Caco-2 (cell line): ENCODE results near the gene ACOXL. TPM values are rescaled to one million over a fixed set of nuclear protein-coding genes. Genes with fewer than 3 reads are reported as not detected.

ENCODE experiments used
- BruUV-seq: library from RNA; stranded (reverse); fragments of 400-500 nt; replicated peaks from 2 replicates; lab custom pipeline; 2021; lab: Mats Ljungman, UMichigan
- CTCF ChIA-PET: fragments of 300-600 bp; sonication (Branson Sonifier 250); formaldehyde crosslinking; loops from one replicate; lab custom pipeline; 2022; ENCODE audit warnings: antibody characterized with exemption; lab: Charles Lee
- POLR2A ChIA-PET: fragments of 300-600 bp; sonication (Branson Sonifier 250); formaldehyde crosslinking; loops from one replicate; lab custom pipeline; 2022; ENCODE audit warnings: antibody characterized with exemption; lab: Charles Lee
- DNase-seq, 2 experiments: peaks; one replicate each; pipeline versions ENCODE4 v3.0.0 to v3.0.0-alpha.2; 2020 to 2022
- H3K27me3 ChIP-seq: replicated peaks from 2 replicates; pipeline ENCODE4 v1.6.0; 2011; ENCODE audit warnings: low read length; ENCODE audit not compliant: control insufficient read depth, insufficient read depth
- H3K36me3 ChIP-seq: 2 replicates; pipeline ENCODE4 v1.5.1; 2011; ENCODE audit warnings: low read length; ENCODE audit not compliant: control insufficient read depth, insufficient read depth
- H3K4me1 ChIP-seq: fragments of 250-450 bp; sonication (Bioruptor Pico); 2 replicates; pipeline ENCODE4 v1.5.1; 2020; ENCODE audit warnings: mild to moderate bottlenecking
- H3K4me3 ChIP-seq: 2 replicates; pipeline ENCODE4 v1.5.1; 2011; ENCODE audit warnings: low read depth, mild to moderate bottlenecking, control low read depth, low read length
- H3K9me3 ChIP-seq: fragments of 250-450 bp; sonication (Bioruptor Pico); 2 replicates; pipeline ENCODE4 v1.5.1; 2020; ENCODE audit warnings: mild to moderate bottlenecking, moderate library complexity
- H3K27ac Mint-ChIP-seq: one replicate; pipeline ENCODE4 v1.8.0; 2022; ENCODE audit warnings: mixed read lengths; ENCODE audit not compliant: unreplicated experiment
- H3K27me3 Mint-ChIP-seq: one replicate; pipeline ENCODE4 v1.8.0; 2022; ENCODE audit warnings: mixed read lengths; ENCODE audit not compliant: insufficient read depth, unreplicated experiment
- H3K36me3 Mint-ChIP-seq: one replicate; pipeline ENCODE4 v1.8.0; 2022; ENCODE audit warnings: mild to moderate bottlenecking, mixed read lengths; ENCODE audit not compliant: insufficient read depth, unreplicated experiment
- H3K4me1 Mint-ChIP-seq: one replicate; pipeline ENCODE4 v1.8.0; 2022; ENCODE audit warnings: low read depth, mixed read lengths; ENCODE audit not compliant: unreplicated experiment
- H3K4me3 Mint-ChIP-seq: one replicate; pipeline ENCODE4 v1.8.0; 2022; ENCODE audit warnings: mild to moderate bottlenecking, moderate library complexity, mixed read lengths; ENCODE audit not compliant: unreplicated experiment
- H3K9me3 Mint-ChIP-seq: one replicate; pipeline ENCODE4 v1.8.0; 2022; ENCODE audit warnings: mixed read lengths; ENCODE audit not compliant: unreplicated experiment
- CTCF ChIP-seq, 2 experiments: fragments of 200-600 bp in 1 of 2; IDR thresholded peaks; 1 replicate in 1 of 2; 2 replicates in 1 of 2; pipeline versions ENCODE4 v1.5.1 to v1.8.0; 2011 to 2022; ENCODE audit warnings: antibody characterized with exemption in 1 of 2, control low read depth in 1 of 2, inconsistent platforms in 1 of 2, low read depth in 1 of 2, low read length in 1 of 2, mild to moderate bottlenecking in 1 of 2, moderate library complexity in 1 of 2; ENCODE audit not compliant: insufficient read depth in 1 of 2, severe bottlenecking in 1 of 2, unreplicated experiment in 1 of 2
- intact Hi-C: fragments of 100-400 bp; cut with micrococcal nuclease; formaldehyde crosslinking; loops from one replicate; pipeline ENCODE4 v1.10.0; 2022; ENCODE audit not compliant: unreplicated experiment
- total RNA-seq: library from RNA; stranded (reverse); gene quantifications from 2 replicates; pipeline ENCODE4 v1.2.3, GENCODE V29; 2022

The ACOXL gene
- total RNA-seq, 1 experiment from 2014 or later = 2.6 TPM

- Mint-ChIP-seq H3K9me3 (no peaks in the 10 kb centered on the region), H3K27me3 (no peaks in the 10 kb centered on the region), H3K4me1 (no peaks in the 10 kb centered on the region), H3K36me3 (no peaks in the 10 kb centered on the region), H3K27ac (no peak overlapping the region), H3K4me3 (no peak overlapping the region)
- no peaks in the 10 kb centered on the region for H3K27me3 ChIP-seq
- no TSS peak for BruUV-seq
- H3K9me3 ChIP-seq = no peaks in the 10 kb centered on the region
- H3K36me3 ChIP-seq = no peaks in the 10 kb centered on the region
- H3K4me1 ChIP-seq = no peaks in the 10 kb centered on the region
- TF ChIP-seq CTCF (IDR thresholded peaks at IDR 0.05; ENCODE audit: insufficient read depth in 1 of 2, low read depth in 1 of 2, low read length in 1 of 2, severe bottlenecking in 1 of 2, unreplicated experiment in 1 of 2) = no peak
- intact Hi-C loops = no loop called here
- POLR2A ChIA-PET = no interaction called here
- CTCF ChIA-PET = no interaction called here
- no peak overlapping the region for H3K4me3 ChIP-seq
- DNase-seq = no peak
Observed at GRCh38 chr2:111099402-111099801, 367.0 kb downstream of the ACOXL start.

- H3K9me3 ChIP-seq = no peaks in the 10 kb centered on the region
- H3K4me3 ChIP-seq = no peak overlapping the region
- Mint-ChIP-seq H3K27me3 (no peaks in the 10 kb centered on the region), H3K9me3 (no peaks in the 10 kb centered on the region), H3K36me3 (no peaks in the 10 kb centered on the region), H3K4me1 (no peaks in the 10 kb centered on the region), H3K27ac (no peak overlapping the region), H3K4me3 (no peak overlapping the region)
- no TSS peak for BruUV-seq
- no peaks in the 10 kb centered on the region for H3K4me1 ChIP-seq
- CTCF ChIA-PET = no interaction called here
- intact Hi-C loops = no loop called here
- no peaks in the 10 kb centered on the region for H3K36me3 ChIP-seq
- no peaks in the 10 kb centered on the region for H3K27me3 ChIP-seq
- POLR2A ChIA-PET = no interaction called here
- TF ChIP-seq CTCF (IDR thresholded peaks at IDR 0.05; ENCODE audit: insufficient read depth in 1 of 2, low read depth in 1 of 2, low read length in 1 of 2, severe bottlenecking in 1 of 2, unreplicated experiment in 1 of 2) = no peak
- no peak for DNase-seq
Observed at GRCh38 chr2:111100087-111100764, 367.9 kb downstream of the ACOXL start.

GRCh38 chr2:111100765-111101162 lies 368.4 kb downstream of the ACOXL start:
- DNase-seq = no peak
- no peak for TF ChIP-seq CTCF (IDR thresholded peaks at IDR 0.05; ENCODE audit: insufficient read depth in 1 of 2, low read depth in 1 of 2, low read length in 1 of 2, severe bottlenecking in 1 of 2, unreplicated experiment in 1 of 2)
- no TSS peak for BruUV-seq
- Mint-ChIP-seq H3K9me3 (no peaks in the 10 kb centered on the region), H3K27me3 (peaks cover 2% of the 10 kb centered on the region), H3K4me3 (no peak overlapping the region), H3K36me3 (no peaks in the 10 kb centered on the region), H3K27ac (no peak overlapping the region), H3K4me1 (no peaks in the 10 kb centered on the region)
- H3K4me3 ChIP-seq = no peak overlapping the region
- H3K27me3 ChIP-seq = no peaks in the 10 kb centered on the region
- POLR2A ChIA-PET = no interaction called here
- CTCF ChIA-PET = no interaction called here
- H3K36me3 ChIP-seq = no peaks in the 10 kb centered on the region
- intact Hi-C loops = no loop called here
- H3K9me3 ChIP-seq = no peaks in the 10 kb centered on the region
- H3K4me1 ChIP-seq = no peaks in the 10 kb centered on the region
